Right lobe of liver (tissue), 4 donors: ENCODE data around the gene DNMBP.

Experiments
- POLR2A ChIP-seq: fragments of 450-650 bp; IDR thresholded peaks from one replicate; pipeline ENCODE4 v1.6.1; 2017; ENCODE audit warnings: antibody characterized with exemption, mild to moderate bottlenecking
- TF ChIP-seq, protein P1 (sequence below), 4 donors: fragments of 200-600 bp in 3 of 4; fragments of 450-650 bp in 1 of 4; IDR thresholded peaks; one replicate each; pipeline versions ENCODE4 v1.5.1 to v1.8.0; 2016 to 2022; ENCODE audit warnings: antibody characterized with exemption in 4 of 4, mild to moderate bottlenecking in 2 of 4
- donor health status: DM: no; HTN: no; CAD: no.
- donor health status: DM: no; HTN: no; CAD: no.
- donor health status: DM: no; HTN: yes; CAD: no.

DNA sequence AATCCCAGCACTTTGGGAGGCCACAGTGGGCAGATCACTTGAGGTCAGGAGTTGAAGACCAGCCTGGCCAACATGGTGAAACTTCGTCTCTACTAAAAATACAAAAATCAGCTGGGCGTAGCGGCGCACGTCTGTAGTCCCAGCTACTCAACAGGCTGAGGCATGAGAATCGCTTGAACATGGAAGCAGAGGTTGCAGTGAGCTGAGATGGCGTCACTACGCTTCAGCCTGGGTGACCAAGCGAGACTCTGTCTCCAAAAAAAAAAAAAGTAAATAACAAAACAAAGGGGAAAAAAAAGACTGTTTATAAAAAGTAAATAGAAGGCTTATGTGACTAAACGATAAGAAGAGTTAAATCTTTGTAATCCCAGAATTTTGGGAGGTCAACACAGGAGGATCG lies 15.0 kb upstream of the DNMBP start:
- TF ChIP-seq POLR2A = no peak
- TF ChIP-seq, protein P1, sequence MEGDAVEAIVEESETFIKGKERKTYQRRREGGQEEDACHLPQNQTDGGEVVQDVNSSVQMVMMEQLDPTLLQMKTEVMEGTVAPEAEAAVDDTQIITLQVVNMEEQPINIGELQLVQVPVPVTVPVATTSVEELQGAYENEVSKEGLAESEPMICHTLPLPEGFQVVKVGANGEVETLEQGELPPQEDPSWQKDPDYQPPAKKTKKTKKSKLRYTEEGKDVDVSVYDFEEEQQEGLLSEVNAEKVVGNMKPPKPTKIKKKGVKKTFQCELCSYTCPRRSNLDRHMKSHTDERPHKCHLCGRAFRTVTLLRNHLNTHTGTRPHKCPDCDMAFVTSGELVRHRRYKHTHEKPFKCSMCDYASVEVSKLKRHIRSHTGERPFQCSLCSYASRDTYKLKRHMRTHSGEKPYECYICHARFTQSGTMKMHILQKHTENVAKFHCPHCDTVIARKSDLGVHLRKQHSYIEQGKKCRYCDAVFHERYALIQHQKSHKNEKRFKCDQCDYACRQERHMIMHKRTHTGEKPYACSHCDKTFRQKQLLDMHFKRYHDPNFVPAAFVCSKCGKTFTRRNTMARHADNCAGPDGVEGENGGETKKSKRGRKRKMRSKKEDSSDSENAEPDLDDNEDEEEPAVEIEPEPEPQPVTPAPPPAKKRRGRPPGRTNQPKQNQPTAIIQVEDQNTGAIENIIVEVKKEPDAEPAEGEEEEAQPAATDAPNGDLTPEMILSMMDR (IDR thresholded peaks at IDR 0.05) = no peak
